Activated effector memory CD4-positive, alpha-beta T cell treated with anti-CD3 and anti-CD28 coated beads, Interleukin-2, amount 50 U/mL, for 16 hours (primary cell): ENCODE results near the gene LMOD1.
"Not testable (repeated sequence)": the region's sequence is repeated elsewhere in the genome, so short reads cannot be mapped to it uniquely, and the experiment has no call there.

Source experiments
- DNase-seq: peaks from one replicate; pipeline ENCODE4 v3.0.0-alpha.2; 2020

The LMOD1 gene

GRCh38 chr1:201890806-201891450 is 55.4 kb downstream of the LMOD1 start:
- DNase-seq, result no peak

- no peak for DNase-seq
Measured at GRCh38 chr1:201890223-201890622, 56.1 kb downstream of the LMOD1 start.

GRCh38 chr1:201889090-201889968 is 57.0 kb downstream of the LMOD1 start:
- no peak for DNase-seq

DNA sequence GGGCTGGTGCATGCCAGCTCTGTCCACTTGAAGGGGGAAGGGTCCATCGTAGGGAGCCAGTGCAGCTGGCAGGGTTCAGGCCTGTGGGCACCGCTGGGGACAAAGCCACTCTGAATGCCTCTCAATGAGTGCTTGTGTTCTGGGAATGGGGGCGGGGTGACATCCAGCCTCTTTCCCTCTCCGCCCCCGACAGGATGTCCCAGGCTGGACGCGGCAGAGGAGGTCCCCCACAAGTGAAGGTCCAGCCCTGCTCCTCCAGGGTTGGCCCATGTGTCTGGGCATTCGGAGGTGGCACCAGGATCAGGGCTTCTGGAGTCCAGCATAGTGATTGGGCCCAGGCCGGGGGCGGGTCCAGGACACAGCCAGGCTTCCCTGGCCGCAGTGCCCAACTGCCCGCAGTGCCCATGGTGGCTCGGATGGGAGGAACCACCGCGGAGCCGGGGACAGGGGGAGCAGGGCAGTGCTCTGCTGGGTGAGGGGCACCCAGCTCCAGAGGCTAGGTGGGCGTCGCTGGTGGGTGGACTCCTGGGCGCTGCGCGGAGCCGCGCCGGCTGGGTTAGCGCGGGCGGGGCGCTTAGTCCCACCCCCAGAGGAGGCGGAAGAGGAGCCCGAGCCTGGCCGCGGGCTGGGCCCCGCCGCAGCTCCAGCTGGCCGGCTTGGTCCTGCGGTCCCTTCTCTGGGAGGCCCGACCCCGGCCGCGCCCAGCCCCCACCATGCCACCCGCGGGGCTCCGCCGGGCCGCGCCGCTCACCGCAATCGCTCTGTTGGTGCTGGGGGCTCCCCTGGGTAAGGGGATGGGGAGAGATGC is 57.9 kb downstream of the LMOD1 start, which contains the start of gene SHISA4:
Gene SHISA4 (plus strand): TSS at position 617 of the 808 bp plus-strand sequence. CDS start 97 bp downstream, at position 714.
- no peak for DNase-seq

- no peak for DNase-seq
Measured at GRCh38 chr1:201887116-201887866, 59.1 kb downstream of the LMOD1 start.

DNA sequence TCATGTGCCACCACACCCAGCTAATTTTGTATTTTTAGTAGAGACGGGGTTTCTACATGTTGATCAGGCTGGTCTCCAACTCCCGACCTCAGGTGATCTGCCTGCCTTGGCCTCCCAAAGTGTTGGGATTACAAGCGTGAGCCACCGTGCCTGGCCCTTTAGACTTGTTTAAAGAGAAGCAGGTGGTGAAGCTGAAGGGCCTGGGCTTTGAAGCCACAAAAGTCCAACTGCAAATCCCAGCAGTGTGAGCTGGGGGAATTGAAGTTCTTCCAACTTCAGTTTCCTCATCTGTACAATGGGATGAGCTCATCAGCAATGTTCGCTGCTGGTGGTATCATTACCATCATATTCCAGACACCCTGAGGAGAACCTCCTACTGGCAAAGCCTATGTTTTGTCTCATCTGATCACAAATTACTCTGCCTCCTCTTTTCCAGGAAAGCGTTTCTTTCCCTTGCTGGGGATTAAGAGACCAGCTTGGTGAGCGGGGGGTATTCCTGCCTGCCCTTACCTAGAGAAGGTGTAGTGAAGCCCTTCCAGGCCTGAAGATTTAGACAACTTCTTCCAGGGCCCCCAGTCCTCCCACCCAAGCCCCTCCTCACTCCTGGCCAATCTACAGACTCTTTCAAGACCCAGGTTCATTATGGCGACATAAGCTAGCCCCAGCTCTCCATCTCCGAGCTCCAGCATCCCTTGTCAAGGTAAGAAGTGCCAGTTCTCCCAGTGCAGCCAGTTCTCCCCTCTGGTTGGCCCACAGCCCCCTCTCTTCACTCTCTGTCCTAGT is 60.1 kb downstream of the LMOD1 start:
- DNase-seq, result peak; percentile 17

DNA sequence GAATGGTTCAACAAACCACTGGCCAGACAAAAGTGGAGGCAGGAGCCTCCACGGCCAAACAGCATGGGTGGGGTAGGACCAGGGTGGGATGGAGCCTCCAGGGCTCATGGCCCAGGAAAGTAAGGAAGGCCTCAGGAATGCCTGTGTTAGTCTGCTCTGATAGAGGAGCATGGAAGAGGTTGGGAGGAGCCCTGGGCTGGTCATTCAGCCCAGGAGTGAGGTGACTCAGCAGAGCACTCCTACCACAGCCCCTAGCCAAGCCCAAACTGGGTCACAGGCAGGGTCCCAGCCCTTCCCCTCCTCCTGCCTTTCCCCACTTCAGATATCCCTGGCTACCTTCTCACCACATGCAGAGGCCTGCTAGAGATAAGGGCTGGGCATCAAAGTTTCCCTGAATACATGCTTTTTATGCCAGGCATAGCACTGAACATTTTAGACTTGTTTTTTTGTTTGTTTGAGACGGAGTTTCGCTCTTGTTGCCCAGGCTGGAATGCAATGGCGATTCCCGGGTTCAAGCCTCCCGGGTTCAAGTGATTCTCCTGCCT is 60.7 kb downstream of the LMOD1 start:
- DNase-seq, result peak; percentile 41

DNA sequence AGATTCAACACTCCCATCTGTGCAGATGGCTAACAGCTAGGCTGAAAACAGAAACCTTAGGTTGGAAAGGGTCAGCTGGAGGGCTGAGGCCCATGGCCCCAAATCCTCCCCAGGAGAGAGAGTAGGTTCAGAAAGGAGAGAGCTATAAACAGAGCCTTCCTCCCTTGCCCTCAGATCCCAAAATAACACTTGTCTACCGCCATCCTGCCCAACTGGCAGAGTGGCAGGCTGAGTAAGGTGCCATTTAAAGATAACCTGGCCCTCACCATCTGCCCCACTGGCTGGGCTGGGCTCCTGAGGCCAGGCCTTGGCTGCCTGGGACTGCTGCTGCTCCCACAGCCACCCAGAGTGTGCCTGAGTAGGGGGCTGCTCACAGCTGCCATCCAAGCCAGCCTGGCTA is 61.9 kb downstream of the LMOD1 start:
- DNase-seq, result peak; percentile 45

DNA sequence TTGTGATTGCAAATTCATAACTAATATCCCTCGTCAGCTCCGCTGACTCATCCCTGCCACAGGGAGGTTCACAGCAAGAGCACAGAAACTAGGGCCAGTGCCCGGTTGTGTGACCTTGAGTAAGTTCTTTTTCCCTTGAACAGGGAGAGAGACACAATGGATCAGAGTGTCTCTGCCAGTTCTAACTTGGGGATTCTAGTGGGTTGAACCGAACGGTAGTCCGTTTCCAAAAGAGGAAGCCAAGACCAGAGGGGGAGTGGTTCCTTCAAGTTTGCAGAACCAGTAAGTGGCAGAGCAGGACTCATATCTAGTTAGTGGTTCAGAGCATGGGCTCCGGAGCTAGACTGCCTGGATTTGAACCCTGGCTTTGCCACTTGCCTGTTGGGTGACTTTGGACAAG is 62.6 kb downstream of the LMOD1 start:
- DNase-seq, result peak; percentile 49

GRCh38 chr1:201883266-201883665 is 63.1 kb downstream of the LMOD1 start:
- no peak for DNase-seq

- no peak for DNase-seq
Measured at GRCh38 chr1:201882665-201883132, 63.6 kb downstream of the LMOD1 start.

DNA sequence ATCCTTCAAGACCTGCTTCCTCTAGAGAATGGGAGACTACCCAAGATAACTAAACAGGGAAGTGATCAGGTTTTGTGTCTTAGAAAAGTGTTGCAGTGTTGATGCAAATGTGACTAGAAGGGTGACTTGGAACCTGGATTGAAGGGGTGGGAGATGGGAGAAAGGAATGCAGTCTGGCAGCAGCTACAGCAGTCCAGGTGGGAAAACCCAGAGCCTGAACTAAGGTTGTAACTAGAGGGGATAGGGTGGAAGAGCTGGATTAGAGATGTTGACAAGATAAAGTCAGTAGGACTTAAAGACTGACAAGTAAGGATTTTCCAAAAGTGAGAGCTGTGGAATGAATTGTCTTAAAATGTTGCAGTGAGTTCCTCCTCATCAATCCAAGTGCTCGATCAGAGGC is 64.7 kb downstream of the LMOD1 start:
- no peak for DNase-seq

DNA sequence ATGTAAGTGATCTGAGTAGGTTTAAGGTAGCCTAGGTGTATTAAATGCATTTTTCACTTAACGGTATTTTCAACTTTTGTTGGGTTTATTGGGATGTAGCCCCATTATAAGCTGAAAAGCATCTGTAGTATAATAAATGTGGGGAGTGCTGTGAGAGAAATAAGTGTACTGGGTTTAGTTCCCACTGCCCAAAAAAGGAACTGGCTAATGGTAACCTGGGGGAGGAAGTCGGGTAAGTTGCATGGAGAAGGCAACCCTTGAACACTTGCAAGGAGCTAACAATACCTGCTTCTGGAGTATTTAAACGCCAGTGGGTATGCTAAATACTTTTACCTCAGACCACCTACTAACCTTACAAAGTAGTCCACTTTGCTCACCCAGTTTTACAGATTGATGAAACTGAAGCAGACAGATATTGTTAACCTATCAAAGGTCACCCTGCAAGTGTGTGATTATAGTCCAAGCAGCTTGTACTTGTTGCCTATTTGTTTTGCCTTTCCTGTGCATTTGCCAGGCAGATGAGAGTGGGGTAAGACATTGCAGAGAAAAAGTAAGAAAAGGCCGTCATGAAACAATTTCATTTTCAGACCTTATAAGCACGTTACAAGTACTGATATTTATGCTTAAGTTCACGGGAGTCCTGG is 65.3 kb downstream of the LMOD1 start:
- DNase-seq, result no peak

DNA sequence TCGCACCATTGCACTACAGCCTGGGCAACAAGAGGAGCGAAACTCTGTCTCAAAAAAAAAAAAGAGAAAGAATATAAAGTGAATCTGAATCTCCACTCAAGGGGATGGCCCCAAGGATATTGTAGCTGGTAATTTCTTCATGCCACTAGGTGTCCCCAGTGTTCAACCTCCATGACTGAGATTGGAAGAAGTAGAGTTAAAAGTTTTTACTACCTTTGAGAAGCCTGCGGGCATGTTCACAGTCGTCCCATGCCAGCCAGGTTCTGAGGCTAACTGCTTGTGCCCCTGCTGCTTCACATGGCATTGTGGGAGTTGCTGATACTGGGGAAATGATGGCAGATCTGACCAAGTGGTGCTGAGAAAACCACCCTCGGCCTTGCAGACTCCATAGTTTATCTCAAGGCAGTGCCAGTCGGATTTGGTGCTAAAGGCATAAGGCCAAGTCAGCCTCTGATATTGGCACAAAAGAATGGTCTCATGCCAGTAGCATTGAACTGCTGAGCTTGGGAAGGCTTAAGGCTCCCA is 68.4 kb downstream of the LMOD1 start:
- no peak for DNase-seq

GRCh38 chr1:201876148-201876818 is 70.1 kb downstream of the LMOD1 start:
- no peak for DNase-seq

DNA sequence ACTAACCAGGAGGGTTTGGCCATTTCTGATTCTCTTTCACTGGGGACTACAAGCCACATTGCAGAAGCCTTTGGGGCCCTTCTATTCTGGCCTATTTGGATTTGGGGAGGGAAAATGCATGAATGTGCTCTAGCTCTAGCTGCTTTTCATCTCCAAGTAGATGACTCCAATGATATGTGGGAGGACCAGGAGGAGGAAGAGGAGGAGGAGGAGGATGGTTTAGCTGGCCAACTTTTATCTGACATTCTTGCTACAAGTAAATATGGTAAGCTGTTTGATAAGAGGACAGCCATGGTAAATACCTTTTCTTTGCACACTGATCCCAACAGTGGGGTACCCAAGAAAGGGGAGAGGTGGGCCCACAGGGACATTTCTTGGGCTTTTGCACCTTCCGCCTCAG is 71.7 kb downstream of the LMOD1 start:
- no peak for DNase-seq

DNA sequence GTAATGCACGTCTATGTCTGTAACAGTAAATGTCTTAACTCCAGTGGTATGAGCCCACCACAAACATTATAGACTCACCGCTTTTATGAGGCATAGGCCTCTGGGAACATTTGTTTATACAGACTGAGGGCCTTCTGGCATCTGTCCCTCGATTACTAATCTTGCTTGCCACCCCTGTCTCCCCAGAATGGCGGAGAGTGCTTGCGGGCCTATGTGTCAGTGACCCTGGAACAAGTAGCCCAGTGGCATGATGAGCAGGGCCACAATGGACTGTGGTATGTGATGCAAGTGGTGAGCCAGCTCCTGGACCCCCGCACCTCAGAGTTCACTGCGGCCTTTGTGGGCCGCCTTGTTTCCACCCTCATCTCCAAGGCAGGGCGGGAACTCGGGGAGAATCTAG is 76.0 kb downstream of the LMOD1 start:
- no peak for DNase-seq

GRCh38 chr1:201861448-201861847 is 84.9 kb downstream of the LMOD1 start:
- no peak for DNase-seq

DNA sequence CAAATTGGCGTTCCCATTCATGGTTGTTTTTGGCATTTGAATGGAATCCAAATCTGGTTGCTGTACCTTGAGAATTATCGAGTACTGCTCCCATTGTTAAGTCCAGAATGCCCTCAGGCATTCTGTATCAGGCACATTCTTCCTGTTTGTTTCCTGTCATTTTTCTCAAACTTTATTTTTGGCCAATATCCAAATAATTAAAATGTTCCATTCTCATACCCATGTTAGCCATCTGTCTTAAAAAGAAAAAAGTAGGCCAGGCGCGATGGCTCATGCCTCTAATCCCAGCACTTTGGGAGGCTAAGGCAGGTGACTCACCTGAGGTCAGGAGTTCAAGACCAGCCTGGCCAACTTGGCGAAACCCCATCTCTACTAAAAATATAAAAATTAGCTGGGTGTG is 86.9 kb downstream of the LMOD1 start:
- no peak for DNase-seq

GRCh38 chr1:201856722-201857121 is 89.6 kb downstream of the LMOD1 start:
- not testable (repeated sequence) for DNase-seq
